Kidney epithelial cell (primary cell): ENCODE data around the gene CRB2. TPM values are rescaled to one million over a fixed set of nuclear protein-coding genes. Genes with fewer than 3 reads are reported as not detected.

Source experiments
- DNase-seq: peaks from one replicate; pipeline ENCODE4 v3.0.0-alpha.2; 2010; ENCODE audit warnings: low read depth
- H3K27me3 ChIP-seq: 2 replicates; pipeline ENCODE4 v1.6.0; 2011; ENCODE audit warnings: low read length; ENCODE audit not compliant: control insufficient read depth, insufficient read depth
- H3K36me3 ChIP-seq: 2 replicates; pipeline ENCODE4 v1.5.1; 2011; ENCODE audit warnings: low read length; ENCODE audit not compliant: control insufficient read depth, insufficient read depth
- H3K4me3 ChIP-seq: 2 replicates; pipeline ENCODE4 v1.5.1; 2011; ENCODE audit warnings: low read depth, mild to moderate bottlenecking, control low read depth, low read length
- total RNA-seq: library from RNA; depleted of rRNA; stranded (reverse); fragments of >200 nt; gene quantifications from 2 replicates; pipeline ENCODE4 v1.2.3, GENCODE V29; 2015
- TF ChIP-seq, protein P1 (sequence below): IDR thresholded peaks from 2 replicates; pipeline ENCODE4 v1.5.1; 2011; ENCODE audit warnings: mild to moderate bottlenecking, moderate library complexity, low read length, control low read depth, inconsistent platforms; ENCODE audit not compliant: insufficient read depth, poor library complexity, severe bottlenecking

The CRB2 gene
- total RNA-seq, 1 donor from 2014 or later = 1.3 TPM

GRCh38 chr9:123338710-123339665, 17.0 kb upstream of the CRB2 start:
- Histone ChIP-seq H3K4me3 (no peak overlapping the region), H3K27me3 (no peaks in the 10 kb centered on the region), H3K36me3 (no peaks in the 10 kb centered on the region)
- TF ChIP-seq, protein P1, sequence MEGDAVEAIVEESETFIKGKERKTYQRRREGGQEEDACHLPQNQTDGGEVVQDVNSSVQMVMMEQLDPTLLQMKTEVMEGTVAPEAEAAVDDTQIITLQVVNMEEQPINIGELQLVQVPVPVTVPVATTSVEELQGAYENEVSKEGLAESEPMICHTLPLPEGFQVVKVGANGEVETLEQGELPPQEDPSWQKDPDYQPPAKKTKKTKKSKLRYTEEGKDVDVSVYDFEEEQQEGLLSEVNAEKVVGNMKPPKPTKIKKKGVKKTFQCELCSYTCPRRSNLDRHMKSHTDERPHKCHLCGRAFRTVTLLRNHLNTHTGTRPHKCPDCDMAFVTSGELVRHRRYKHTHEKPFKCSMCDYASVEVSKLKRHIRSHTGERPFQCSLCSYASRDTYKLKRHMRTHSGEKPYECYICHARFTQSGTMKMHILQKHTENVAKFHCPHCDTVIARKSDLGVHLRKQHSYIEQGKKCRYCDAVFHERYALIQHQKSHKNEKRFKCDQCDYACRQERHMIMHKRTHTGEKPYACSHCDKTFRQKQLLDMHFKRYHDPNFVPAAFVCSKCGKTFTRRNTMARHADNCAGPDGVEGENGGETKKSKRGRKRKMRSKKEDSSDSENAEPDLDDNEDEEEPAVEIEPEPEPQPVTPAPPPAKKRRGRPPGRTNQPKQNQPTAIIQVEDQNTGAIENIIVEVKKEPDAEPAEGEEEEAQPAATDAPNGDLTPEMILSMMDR = no peak
- no peak for DNase-seq

- DNase-seq = no peak
- Histone ChIP-seq H3K36me3 (no peaks in the 10 kb centered on the region), H3K27me3 (no peaks in the 10 kb centered on the region), H3K4me3 (no peak overlapping the region)
- TF ChIP-seq, protein P1 = no peak
Observed at GRCh38 chr9:123339666-123340510, 16.1 kb upstream of the CRB2 start.

- no peak overlapping the region for H3K4me3 ChIP-seq
- TF ChIP-seq, protein P1 = no peak
- H3K27me3 ChIP-seq = no peaks in the 10 kb centered on the region
- DNase-seq = no peak
- H3K36me3 ChIP-seq = no peaks in the 10 kb centered on the region
Observed at GRCh38 chr9:123341816-123342215, 14.2 kb upstream of the CRB2 start.

- no peaks in the 10 kb centered on the region for H3K27me3 ChIP-seq
- H3K4me3 ChIP-seq = no peak overlapping the region
- H3K36me3 ChIP-seq = no peaks in the 10 kb centered on the region
- TF ChIP-seq, protein P1 = no peak
- DNase-seq = no peak
Observed at GRCh38 chr9:123342247-123342646, 13.8 kb upstream of the CRB2 start.

- Histone ChIP-seq H3K27me3 (peaks cover 4% of the 10 kb centered on the region), H3K36me3 (no peaks in the 10 kb centered on the region), H3K4me3 (no peak overlapping the region)
- TF ChIP-seq, protein P1 = no peak
- DNase-seq = no peak
Observed at GRCh38 chr9:123343443-123344191, 12.4 kb upstream of the CRB2 start.
